Measurements from ENCODE around the gene OXCT1.
"Not testable (repeated sequence)": the region's sequence is repeated elsewhere in the genome, so short reads cannot be mapped to it uniquely, and the experiment has no call there.

OXCT1 gene

DNA sequence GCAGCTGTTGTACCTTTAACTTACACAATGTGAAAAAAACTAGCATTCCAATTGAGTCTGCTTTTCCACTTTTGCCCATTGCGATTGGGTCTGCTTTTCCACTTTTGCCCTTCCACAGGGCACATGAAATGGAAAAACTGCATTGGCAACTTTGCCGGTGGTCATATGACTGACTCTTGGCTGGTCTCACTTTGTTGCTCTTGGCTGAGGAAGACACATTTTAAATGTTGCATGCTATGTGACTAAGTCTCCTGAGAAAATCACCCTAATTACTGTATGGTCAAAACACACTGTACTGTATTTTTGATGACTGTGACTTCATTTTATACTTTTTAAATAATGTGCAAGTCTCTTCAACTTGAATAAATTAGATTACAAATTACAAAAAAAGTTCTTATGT, 1.6 kb upstream of the OXCT1 start:
- no peak for DNase-seq

DNA sequence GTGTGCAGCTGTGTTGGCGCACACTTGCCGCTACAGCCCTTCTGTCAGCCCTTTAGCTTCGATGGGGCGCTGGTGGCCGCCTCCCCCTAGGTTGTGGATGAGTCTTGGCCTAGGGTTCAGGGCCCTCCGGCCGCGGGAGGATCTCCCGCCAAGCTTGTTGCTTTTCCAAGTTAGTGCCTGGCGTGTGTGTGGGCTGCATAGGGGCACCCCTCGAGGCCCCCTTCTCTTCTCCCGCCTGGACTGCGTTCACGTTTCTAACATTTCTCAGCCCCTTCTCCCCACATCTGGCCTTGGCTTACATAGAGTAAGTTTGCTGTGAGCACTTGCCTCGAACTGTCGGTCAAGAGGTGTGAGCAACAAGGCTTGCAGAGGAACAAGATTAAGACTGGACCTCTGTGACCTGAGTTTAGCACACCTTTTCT, 413 bp upstream of the OXCT1 start:
- DNase-seq: no peak

DNA sequence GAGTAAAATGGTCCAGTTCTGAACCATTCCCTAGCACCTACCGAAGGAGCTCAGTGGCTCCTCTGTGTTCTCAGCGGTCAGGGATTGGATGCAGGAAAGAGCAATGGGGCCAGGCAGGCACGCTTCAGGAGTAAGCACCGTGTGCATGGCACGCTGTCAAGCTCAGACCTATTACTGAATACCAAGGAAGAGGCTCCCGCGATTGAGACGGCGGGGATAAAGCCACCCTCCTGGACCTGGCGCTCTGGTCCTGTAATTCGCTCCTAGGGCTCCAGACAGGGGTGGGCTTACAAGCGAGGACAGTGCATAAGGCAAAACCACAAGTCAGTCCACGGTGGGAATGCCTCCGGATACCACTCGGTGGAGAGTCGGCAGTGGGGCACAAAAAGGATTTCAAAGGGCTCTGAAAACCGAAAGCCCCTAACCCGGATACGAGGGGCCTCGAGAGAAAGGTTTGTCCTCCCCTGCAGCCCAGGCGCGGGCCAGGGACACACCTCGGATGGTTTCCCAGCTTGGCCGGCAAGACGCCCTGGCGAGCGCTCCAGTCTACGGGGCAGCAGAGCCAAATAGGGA, 988 bp downstream of the OXCT1 start:
- DNase-seq: peak; percentile 15

GRCh38 chr5:41863871-41864486, 6.2 kb downstream of the OXCT1 start:
- DNase-seq: no peak

DNA sequence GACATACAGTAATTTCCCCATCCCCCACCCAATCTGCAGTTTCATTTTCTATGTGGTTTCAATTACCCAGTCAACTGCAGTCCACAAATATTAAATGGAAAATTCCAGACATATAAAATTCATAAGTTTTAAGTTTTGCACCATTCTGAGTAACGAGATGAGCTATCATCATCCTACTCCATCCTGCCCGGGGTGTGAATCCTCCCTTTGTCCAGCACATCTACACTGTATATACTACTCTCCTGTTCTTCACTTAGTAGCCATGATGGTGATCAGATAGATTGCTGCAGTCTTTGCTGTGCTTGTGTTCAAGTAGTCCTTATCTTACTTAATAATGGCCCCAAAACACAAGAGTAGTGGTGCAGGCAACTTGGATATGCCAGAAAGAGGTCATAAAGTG, 11.3 kb downstream of the OXCT1 start:
- DNase-seq: no peak

DNA sequence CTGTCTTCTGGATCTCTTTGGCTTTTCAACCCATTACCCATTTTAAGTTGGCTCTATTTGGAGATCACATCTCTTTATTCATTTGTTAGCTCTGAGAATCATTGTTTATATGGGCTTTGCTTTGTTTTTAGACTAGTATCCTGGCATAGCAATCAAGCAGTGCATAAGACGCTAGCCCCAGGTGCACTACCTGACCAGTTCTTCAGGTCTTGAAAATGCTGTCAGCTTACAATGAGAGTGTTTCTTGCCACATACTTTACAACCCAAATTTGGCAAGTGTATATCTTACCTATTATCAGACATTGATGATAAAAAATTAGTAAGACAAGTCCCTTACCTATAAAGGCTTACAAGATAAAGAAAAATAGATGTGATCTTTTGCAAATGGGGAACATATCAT, 12.2 kb downstream of the OXCT1 start:
- DNase-seq: no peak

DNA sequence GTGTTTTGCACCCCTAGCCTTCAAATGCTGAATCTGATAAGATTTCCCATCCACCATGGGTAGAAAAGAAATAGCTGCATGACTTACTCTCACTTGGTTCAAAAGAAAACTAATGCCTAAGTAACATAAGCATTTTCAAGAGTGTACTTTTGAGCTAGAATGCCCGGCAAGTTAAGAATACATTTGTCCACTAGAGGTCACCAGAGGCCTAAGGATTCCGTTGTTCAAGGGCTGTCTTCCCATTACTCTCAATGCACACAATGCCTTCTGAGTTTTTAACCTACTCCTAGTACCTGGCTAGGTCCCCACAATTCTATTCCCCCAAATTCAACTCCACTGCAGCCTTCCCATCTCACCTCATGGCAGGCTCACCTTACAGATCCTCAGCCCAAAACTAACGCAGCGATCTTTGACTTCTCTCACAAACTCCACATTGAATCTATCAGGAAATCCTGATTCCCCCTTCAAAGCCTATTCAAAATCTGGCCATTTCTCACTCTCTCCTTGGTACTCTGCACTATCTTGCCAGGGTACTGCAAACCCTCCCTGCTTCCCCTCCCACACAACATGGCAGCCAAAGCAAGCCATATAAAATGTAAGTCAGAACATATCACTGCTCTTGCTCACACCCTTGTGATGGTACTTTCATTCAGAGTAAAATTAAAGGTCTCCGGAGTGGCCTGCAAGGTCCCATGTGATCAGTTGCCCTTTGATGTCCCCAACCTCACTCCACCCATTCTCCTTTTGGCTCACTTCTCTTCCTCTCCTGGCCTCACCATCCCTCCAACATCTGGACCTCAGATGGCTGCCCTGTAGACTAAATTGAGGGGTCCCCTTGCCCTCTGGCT, 13.4 kb downstream of the OXCT1 start:
- peak; percentile 54 for DNase-seq

- DNase-seq: no peak
These were observed 17.9 kb downstream of the OXCT1 start for GRCh38 chr5:41852293-41852692.

GRCh38 chr5:41851116-41851515, 19.1 kb downstream of the OXCT1 start:
- no peak for DNase-seq

DNA sequence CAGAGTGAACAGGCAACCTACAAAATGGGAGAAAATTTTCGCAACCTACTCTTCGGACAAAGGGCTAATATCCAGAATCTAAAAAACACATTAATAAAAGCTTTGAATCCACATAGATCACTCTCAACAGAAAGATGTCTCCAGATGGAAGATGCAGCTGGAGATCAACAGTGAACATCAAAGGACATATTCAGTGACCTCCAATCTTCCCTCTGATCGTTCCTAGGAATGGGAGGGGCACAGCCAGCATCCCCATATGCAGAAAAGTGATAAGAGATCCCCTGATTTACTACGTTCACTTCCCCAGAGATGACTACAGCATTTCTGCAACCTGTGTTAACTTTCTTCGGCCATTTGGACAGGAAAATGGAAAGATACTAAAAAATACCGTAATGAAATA, 21.2 kb downstream of the OXCT1 start:
- DNase-seq: no peak

- DNase-seq: not testable (repeated sequence)
These were observed 24.5 kb downstream of the OXCT1 start for GRCh38 chr5:41845751-41846150.

DNA sequence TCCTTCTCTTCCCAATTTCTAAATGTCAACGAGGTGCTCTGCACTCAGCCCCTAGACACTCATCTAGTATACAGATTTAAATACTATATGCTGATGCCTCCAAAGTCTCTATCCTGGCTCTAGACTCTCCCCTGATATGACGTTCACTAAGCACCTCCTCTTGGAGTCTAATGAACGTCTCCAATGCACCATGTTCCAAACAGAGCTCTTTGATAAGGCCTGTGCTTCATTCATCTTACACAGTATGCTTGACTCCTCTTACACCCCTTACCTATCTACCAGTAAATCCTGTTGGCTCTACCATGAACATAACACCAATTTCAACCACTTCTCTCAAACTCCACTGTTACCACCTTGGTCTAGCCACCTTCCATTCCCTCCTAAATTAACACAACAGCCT, 25.7 kb downstream of the OXCT1 start:
- no peak for DNase-seq

DNA sequence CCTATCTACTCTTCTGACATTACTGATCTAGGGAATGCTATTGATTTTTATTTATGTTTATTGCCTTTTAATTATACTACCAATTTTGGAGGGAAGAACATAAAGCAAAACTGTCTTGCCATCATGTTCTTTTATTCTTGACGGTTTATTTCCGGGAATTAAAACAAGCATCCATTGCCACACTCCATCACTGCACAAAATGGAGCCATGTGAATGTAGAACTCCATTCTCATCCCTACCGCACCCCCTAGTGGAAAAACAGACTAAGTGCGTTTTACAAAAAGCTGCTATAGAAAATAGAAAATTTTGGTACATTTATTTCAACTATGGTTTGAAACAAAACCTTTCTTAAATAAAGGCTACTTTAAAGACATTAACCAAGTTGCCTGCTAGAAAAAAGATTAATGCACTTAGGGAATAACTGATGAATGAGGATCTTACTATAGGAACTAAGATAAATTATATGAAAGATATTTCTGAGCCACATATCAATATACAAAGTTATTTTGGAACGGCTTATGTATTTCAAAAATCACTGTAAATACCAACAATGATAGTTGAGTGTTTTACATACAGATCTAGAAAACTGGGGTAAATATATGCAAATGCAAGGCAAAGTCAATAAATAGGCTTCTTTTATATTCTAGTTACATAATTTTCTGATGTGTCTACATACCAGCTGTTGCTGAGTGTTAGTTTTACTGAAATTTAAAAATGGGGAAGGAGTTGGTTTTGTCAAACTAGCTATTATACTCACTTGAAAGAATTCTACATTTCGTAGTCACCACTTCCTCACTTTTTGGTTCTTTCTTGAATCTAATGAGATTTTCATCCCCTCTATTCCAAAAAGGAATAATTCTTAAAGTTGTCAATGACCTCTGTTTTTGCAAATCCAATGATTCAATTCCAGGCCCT, 26.5 kb downstream of the OXCT1 start:
- DNase-seq: no peak

DNA sequence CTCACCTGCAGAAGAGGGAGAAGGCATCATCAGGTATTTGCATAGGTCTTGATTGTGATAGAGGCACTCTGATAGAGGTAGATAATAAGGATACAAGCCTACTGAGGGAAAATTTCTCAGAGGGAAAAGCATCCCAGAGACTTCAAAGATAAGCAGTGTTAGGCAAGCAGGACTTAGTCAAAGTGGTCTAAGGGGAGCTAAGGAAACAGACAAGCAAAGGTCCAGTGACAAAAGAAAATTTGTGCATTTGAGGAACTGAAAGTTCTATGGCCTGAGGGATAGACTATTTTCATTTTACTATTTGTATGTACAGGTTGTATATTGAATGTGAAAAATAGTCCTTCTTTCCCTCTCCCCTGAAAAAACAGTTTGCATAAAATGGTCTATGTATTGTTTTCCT, 27.4 kb downstream of the OXCT1 start:
- DNase-seq: no peak

DNA sequence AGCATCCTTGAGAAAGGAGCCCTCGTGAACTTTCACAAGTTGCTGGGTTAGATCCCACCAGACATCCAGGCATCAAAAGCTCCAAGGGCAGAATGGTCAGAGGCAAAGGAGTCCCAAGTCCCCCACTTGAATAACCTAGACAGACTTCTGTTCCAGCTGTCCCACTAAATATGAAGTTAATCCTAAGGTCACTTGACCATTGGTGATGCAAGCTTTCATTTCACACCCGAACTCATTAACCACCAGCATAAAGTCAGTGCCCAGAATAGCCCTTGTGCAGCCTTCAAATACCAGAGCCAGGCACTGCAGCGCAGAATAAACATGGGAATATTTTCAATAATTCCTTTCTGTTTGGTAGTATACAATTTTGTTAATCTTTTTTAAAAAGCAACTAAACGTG, 28.9 kb downstream of the OXCT1 start:
- DNase-seq: no peak

DNA sequence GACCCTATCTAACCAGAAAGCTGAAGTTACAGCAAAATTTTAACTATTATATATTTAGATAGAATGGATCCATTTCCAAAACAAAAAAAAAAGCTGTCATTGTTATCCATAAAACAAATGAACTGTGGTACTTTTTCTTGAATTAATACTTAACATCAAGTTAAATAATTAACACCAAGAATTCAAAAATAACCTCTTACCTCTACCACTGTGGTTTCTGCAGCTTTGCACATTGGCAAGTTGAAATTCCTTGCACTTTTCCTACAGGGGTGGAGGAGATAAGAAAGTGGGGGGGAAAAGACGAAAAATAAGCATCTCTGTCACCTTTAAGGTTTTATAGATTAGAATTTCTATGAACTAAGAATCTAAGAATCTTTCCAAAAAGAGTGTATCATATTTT, 30.0 kb downstream of the OXCT1 start:
- DNase-seq: no peak

- DNase-seq: no peak
These were observed 32.4 kb downstream of the OXCT1 start for GRCh38 chr5:41837793-41838192.

- DNase-seq: no peak
These were observed 34.6 kb downstream of the OXCT1 start for GRCh38 chr5:41835645-41836044.

DNA sequence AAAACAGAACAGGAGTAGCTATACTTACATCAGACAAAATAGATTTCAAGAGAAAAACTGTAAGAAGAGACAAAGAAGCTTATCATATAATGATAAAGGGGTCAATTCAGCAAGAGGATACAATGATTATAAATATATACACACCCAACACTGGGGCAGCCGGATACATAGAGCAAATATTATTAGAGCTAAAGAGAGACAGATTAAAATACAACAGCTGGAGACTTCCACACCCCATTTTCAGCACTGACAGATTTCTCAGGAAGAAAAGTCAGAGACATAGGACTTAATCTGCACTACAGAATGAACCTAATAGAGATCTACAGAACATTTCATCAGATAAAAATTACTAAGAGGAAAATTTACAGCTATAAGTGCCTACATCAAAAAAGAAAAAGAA, 35.7 kb downstream of the OXCT1 start:
- no peak for DNase-seq

DNA sequence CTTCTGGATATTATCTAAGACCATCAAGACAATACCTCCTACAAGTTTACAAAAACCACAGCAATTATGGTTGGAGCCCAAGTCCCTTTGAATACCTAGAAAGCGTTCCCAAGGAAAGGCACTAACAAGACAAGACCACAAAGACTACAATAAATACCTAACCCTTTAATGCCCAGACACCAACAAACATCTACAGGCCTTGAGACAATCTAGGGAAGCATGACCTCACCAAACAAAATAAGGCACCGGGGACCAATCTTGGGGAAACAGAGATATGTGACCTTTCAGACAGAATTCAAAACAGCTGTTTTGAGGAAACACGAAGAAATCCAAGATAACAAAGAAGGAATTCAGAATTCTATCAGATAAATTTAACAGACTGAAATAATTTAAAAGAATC, 37.8 kb downstream of the OXCT1 start:
- DNase-seq: no peak

DNA sequence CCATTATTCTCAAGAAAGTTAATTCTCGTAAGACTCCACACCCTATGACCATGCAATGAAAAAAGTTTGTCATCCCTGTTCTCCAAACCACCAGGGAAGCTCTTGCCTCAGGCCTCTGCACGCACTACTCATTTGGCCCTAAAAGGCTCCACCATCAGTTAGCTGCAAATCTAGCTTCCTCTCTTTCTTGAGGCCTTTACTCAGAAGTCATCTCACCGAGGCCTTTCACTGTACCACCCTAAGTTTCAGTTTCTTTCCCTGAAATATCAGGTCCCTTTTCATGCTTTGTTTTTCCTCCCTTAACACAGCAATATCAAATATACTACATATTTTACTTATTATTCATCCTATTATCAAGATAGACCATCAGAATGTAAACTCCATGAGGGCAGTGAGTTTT, 39.1 kb downstream of the OXCT1 start:
- no peak for DNase-seq

DNA sequence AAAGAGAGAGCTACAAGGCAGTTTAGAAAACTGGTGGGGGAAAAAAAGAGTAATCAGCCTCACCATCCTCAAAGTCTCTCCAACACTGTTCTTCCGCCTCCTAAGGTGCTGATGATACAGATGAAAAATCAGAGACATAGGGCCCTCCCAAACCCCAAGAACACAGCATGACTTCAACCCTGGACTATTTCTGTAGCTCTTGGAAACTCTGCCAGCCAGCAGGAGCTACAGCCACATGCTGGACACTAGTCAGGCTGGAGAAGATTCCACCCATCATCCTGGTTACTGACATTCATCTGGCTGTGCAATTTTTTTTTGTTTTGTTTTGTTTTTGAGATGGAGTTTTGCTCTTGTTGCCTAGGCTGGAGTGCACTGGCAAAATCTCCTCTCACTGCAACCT, 42.4 kb downstream of the OXCT1 start:
- no peak for DNase-seq

DNA sequence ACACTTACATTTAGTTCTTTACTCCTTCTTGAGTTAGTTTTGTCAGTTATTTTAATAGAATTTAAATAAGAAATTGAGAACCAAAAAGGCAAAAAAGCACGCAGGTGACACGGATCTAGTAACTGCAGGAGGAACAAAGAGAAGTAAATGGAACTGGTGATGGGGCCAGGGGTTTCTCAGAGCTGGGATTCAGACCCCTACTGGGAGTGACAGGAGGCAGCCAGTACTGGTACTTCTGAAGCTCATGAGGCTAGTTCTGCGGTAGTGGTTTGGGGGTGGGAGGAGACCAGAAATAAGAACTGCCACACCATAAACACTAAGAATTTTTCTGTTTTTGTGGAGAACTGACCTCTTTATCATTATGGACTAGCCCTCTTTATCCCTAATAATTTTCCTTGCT, 48.2 kb downstream of the OXCT1 start:
- no peak for DNase-seq
